Vagina (tissue), 2 donors: Measurements from ENCODE around the gene WDR20.

Experiments used
- POLR2A ChIP-seq, 2 donors: fragments of 450-650 bp; IDR thresholded peaks; one replicate each; pipeline ENCODE4 v1.6.1; 2017; ENCODE audit warnings: antibody characterized with exemption in 2 of 2, mild to moderate bottlenecking in 2 of 2, moderate library complexity in 2 of 2
- POLR2AphosphoS5 ChIP-seq, 2 donors: sonication (generic); formaldehyde crosslinking; IDR thresholded peaks; one replicate each; pipeline ENCODE4 v1.9.0; 2017; ENCODE audit warnings: antibody characterized with exemption in 2 of 2, mild to moderate bottlenecking in 2 of 2, low read depth in 1 of 2; ENCODE audit not compliant: insufficient read depth in 1 of 2
- TF ChIP-seq, protein P1 (sequence below), 3 experiments: fragments of 450-650 bp in 2 of 3; fragments of 200-600 bp in 1 of 3; sonication (generic) in 1 of 3; IDR thresholded peaks; one replicate each; pipeline ENCODE4 v1.5.1; 2017 to 2019; ENCODE audit warnings: antibody characterized with exemption in 3 of 3, mild to moderate bottlenecking in 2 of 3, moderate library complexity in 2 of 3

GRCh38 chr14:102182936-102183619, 43.4 kb downstream of the WDR20 start:
- TF ChIP-seq POLR2A (IDR thresholded peaks at IDR 0.05): no peak
- TF ChIP-seq, protein P1, sequence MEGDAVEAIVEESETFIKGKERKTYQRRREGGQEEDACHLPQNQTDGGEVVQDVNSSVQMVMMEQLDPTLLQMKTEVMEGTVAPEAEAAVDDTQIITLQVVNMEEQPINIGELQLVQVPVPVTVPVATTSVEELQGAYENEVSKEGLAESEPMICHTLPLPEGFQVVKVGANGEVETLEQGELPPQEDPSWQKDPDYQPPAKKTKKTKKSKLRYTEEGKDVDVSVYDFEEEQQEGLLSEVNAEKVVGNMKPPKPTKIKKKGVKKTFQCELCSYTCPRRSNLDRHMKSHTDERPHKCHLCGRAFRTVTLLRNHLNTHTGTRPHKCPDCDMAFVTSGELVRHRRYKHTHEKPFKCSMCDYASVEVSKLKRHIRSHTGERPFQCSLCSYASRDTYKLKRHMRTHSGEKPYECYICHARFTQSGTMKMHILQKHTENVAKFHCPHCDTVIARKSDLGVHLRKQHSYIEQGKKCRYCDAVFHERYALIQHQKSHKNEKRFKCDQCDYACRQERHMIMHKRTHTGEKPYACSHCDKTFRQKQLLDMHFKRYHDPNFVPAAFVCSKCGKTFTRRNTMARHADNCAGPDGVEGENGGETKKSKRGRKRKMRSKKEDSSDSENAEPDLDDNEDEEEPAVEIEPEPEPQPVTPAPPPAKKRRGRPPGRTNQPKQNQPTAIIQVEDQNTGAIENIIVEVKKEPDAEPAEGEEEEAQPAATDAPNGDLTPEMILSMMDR (IDR thresholded peaks at IDR 0.05): no peak
- no peak for TF ChIP-seq POLR2AphosphoS5 (IDR thresholded peaks at IDR 0.05; ENCODE audit: insufficient read depth in 1 of 2, low read depth in 1 of 2)
